IgD-negative memory B cell (primary cell): ENCODE results near the gene SLIT3. TPM values are rescaled to one million over a fixed set of nuclear protein-coding genes. Genes with fewer than 3 reads are reported as not detected.

Experiments used
- H3K27ac Mint-ChIP-seq, 3 donors: one replicate each; pipeline ENCODE4 v1.8.0; 2020 to 2022; ENCODE audit warnings: mild to moderate bottlenecking in 3 of 3, mixed read lengths in 3 of 3, moderate library complexity in 1 of 3
- H3K27me3 Mint-ChIP-seq: one replicate; pipeline ENCODE4 v1.8.0; 2021; ENCODE audit warnings: mixed read lengths
- H3K36me3 Mint-ChIP-seq: one replicate; pipeline ENCODE4 v1.8.0; 2020; ENCODE audit warnings: mild to moderate bottlenecking, mixed read lengths
- H3K4me1 Mint-ChIP-seq, 3 donors: one replicate each; pipeline ENCODE4 v1.8.0; 2020 to 2022; ENCODE audit warnings: mixed read lengths in 3 of 3, mild to moderate bottlenecking in 1 of 3
- H3K4me3 Mint-ChIP-seq, 4 donors: one replicate each; pipeline ENCODE4 v1.8.0; 2020 to 2022; ENCODE audit warnings: mild to moderate bottlenecking in 4 of 4, mixed read lengths in 4 of 4, moderate library complexity in 3 of 4
- H3K9me3 Mint-ChIP-seq, 3 donors: one replicate each; pipeline ENCODE4 v1.8.0; 2020 to 2021; ENCODE audit warnings: mixed read lengths in 3 of 3, mild to moderate bottlenecking in 1 of 3
- polyA plus RNA-seq: library from polyadenylated mRNA; unstranded; fragments of 300-500 nt; fragmentation: Illumina TruSeq; gene quantifications from one replicate; pipeline ENCODE4 v1.2.3, GENCODE V29; 2021

Gene SLIT3
- polyA plus RNA-seq, 1 donor from 2014 or later: not detected

- H3K27ac Mint-ChIP-seq: no peak overlapping the region
- H3K36me3 Mint-ChIP-seq: no peaks in the 10 kb centered on the region
- H3K4me1 Mint-ChIP-seq: peaks cover 0 to 8% (median 4%) of the 10 kb centered on the region in 3 donors
- no peak overlapping the region for H3K4me3 Mint-ChIP-seq
- no peaks in the 10 kb centered on the region for H3K9me3 Mint-ChIP-seq
- H3K27me3 Mint-ChIP-seq: peaks cover 4% of the 10 kb centered on the region
These were observed 308.3 kb downstream of the SLIT3 start for GRCh38 chr5:168992687-168993086.

DNA sequence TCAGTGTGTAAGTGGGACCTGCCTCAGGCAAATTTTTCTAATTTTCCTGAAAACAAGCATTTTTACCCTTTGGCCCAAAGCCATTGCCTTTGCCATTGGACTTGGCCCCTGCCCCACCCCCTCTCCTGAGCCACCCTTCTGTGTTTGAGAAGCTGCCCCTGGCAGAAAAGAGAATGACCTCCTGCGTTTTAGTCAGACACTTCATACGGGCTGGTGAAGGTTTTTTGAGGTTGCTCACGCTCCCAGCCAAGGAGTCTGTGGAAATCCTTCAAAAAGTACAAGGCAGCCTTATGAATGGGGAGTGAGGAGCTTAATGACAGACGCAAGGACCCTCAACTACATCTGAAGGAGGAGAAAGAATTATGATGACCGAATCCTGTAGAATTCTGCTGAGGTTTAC, 308.9 kb downstream of the SLIT3 start:
- Mint-ChIP-seq H3K36me3 (no peaks in the 10 kb centered on the region), H3K4me1 (peaks cover 0 to 8% (median 6%) of the 10 kb centered on the region in 3 donors), H3K4me3 (no peak overlapping the region), H3K27me3 (peaks cover 4% of the 10 kb centered on the region), H3K27ac (no peak overlapping the region), H3K9me3 (no peaks in the 10 kb centered on the region)

DNA sequence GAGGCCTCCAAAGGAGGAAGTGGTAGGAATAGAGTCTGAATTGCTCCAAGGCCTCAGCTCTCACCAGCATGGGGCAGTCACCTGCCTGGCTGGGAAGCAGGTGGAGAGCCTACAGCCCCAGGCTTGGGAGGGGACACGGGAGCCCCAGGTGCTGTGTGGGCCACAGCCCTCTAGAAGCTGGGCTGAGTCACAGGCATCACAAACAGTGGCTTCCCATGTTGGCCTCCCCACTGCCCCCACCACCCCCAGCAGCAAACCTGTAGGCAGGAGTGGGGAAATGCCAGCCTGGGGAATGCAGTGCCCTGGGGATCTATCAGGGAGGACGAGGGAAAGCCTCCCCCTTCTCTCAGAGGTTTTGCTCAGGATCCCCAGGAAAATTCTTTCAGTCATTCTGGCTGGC, 309.6 kb downstream of the SLIT3 start:
- no peaks in the 10 kb centered on the region for H3K9me3 Mint-ChIP-seq
- no peaks in the 10 kb centered on the region for H3K36me3 Mint-ChIP-seq
- H3K27ac Mint-ChIP-seq: no peak overlapping the region
- peaks cover 1% of the 10 kb centered on the region for H3K27me3 Mint-ChIP-seq
- H3K4me1 Mint-ChIP-seq: peaks cover 0 to 8% (median 6%) of the 10 kb centered on the region in 3 donors
- H3K4me3 Mint-ChIP-seq: no peak overlapping the region

DNA sequence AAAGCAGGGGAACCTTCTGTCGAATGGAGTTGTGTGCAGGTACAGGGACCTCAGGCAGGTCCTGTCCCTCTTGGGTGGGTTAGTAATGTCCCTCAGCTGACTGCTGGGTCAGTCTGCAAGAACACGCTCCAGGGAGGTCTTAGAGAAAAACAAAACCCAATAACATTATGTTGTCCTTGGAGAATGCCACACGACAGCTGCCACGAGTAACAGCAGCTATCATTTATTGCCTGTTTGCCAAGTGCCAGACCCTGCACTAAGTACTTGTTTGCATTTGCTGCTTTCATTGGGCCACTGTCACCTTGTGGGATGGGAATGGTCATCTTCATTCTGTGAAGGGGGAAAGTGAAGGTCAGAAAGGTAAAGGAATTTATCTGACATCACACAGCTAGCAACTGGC, 310.3 kb downstream of the SLIT3 start:
- Mint-ChIP-seq H3K4me1 (peaks cover 0 to 8% (median 6%) of the 10 kb centered on the region in 3 donors), H3K27me3 (peaks cover 1% of the 10 kb centered on the region), H3K27ac (no peak overlapping the region), H3K4me3 (no peak overlapping the region), H3K9me3 (no peaks in the 10 kb centered on the region), H3K36me3 (no peaks in the 10 kb centered on the region)

- peaks cover 0 to 8% (median 6%) of the 10 kb centered on the region in 3 donors for H3K4me1 Mint-ChIP-seq
- no peak overlapping the region for H3K4me3 Mint-ChIP-seq
- no peaks in the 10 kb centered on the region for H3K36me3 Mint-ChIP-seq
- peaks cover 4% of the 10 kb centered on the region for H3K27me3 Mint-ChIP-seq
- H3K27ac Mint-ChIP-seq: no peak overlapping the region
- no peaks in the 10 kb centered on the region for H3K9me3 Mint-ChIP-seq
These were observed 311.0 kb downstream of the SLIT3 start for GRCh38 chr5:168989731-168990505.

- Mint-ChIP-seq H3K4me3 (no peak overlapping the region), H3K4me1 (peaks cover 0 to 8% (median 6%) of the 10 kb centered on the region in 3 donors), H3K36me3 (no peaks in the 10 kb centered on the region), H3K27ac (no peak overlapping the region), H3K27me3 (peaks cover 4% of the 10 kb centered on the region), H3K9me3 (no peaks in the 10 kb centered on the region)
These were observed 312.2 kb downstream of the SLIT3 start for GRCh38 chr5:168988699-168989098.

GRCh38 chr5:168987543-168988300, 313.2 kb downstream of the SLIT3 start:
- H3K27ac Mint-ChIP-seq: no peak overlapping the region
- H3K4me1 Mint-ChIP-seq: peaks cover 0 to 8% (median 6%) of the 10 kb centered on the region in 3 donors
- H3K9me3 Mint-ChIP-seq: no peaks in the 10 kb centered on the region
- peaks cover 3% of the 10 kb centered on the region for H3K27me3 Mint-ChIP-seq
- no peaks in the 10 kb centered on the region for H3K36me3 Mint-ChIP-seq
- H3K4me3 Mint-ChIP-seq: no peak overlapping the region

GRCh38 chr5:168985454-168985853, 315.5 kb downstream of the SLIT3 start:
- no peaks in the 10 kb centered on the region for H3K36me3 Mint-ChIP-seq
- peaks cover 3% of the 10 kb centered on the region for H3K27me3 Mint-ChIP-seq
- peaks cover 0 to 8% (median 6%) of the 10 kb centered on the region in 3 donors for H3K4me1 Mint-ChIP-seq
- H3K4me3 Mint-ChIP-seq: no peak overlapping the region
- H3K27ac Mint-ChIP-seq: no peak overlapping the region
- no peaks in the 10 kb centered on the region for H3K9me3 Mint-ChIP-seq

GRCh38 chr5:168984135-168984675, 316.7 kb downstream of the SLIT3 start:
- Mint-ChIP-seq H3K27ac (no peak overlapping the region), H3K4me3 (no peak overlapping the region), H3K9me3 (no peaks in the 10 kb centered on the region), H3K36me3 (no peaks in the 10 kb centered on the region), H3K27me3 (peaks cover 3% of the 10 kb centered on the region), H3K4me1 (peaks cover 0 to 2% (median under 1%) of the 10 kb centered on the region in 3 donors)

DNA sequence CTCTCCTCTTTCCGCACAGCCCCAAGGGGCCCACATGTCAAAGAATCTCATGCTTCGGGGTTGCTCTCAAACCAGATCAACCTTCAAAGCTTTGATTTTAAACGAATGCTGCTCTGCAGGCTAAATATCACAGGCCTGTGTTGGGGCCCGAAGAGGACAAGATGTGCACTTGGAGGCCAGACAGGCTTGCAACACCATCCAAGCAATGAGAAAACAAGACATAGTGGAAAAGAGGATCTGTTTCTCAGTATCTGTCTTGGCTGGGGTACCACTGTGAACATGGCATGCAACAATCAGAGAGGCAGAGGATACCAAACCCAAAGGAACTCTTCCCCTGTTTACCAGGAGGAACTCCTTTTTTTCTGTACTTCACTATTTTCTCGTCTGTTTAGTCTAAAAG, 321.8 kb downstream of the SLIT3 start:
- Mint-ChIP-seq H3K27me3 (peaks cover 4% of the 10 kb centered on the region), H3K36me3 (peaks cover 3% of the 10 kb centered on the region), H3K9me3 (no peaks in the 10 kb centered on the region), H3K27ac (no peak overlapping the region), H3K4me1 (no peaks in the 10 kb centered on the region), H3K4me3 (no peak overlapping the region)

- H3K27ac Mint-ChIP-seq: no peak overlapping the region
- no peaks in the 10 kb centered on the region for H3K4me1 Mint-ChIP-seq
- peaks cover 5% of the 10 kb centered on the region for H3K27me3 Mint-ChIP-seq
- H3K36me3 Mint-ChIP-seq: peaks cover 3% of the 10 kb centered on the region
- no peak overlapping the region for H3K4me3 Mint-ChIP-seq
- H3K9me3 Mint-ChIP-seq: no peaks in the 10 kb centered on the region
These were observed 322.4 kb downstream of the SLIT3 start for GRCh38 chr5:168978500-168978899.

DNA sequence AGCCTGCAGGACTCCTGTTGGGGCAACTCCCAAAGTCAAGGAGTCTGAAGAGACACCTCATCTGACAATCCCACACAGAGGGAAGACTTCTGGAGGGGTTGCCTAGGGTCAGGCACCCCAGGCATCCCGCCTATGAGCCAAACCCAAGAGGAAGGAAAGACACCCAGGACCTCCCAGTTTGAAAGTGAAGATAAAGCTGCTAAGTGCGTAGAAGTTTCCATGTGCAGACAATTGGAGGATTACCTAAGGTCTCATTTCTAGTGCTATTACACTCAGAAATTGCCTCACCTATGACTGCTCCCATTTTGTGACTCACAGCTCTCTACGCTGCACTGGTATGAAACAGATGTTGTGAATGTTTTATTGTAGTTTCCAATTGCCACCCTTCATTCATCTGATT, 322.9 kb downstream of the SLIT3 start:
- Mint-ChIP-seq H3K9me3 (no peaks in the 10 kb centered on the region), H3K4me3 (no peak overlapping the region), H3K27ac (no peak overlapping the region), H3K36me3 (peaks cover 3% of the 10 kb centered on the region), H3K4me1 (no peaks in the 10 kb centered on the region), H3K27me3 (peaks cover 8% of the 10 kb centered on the region)

DNA sequence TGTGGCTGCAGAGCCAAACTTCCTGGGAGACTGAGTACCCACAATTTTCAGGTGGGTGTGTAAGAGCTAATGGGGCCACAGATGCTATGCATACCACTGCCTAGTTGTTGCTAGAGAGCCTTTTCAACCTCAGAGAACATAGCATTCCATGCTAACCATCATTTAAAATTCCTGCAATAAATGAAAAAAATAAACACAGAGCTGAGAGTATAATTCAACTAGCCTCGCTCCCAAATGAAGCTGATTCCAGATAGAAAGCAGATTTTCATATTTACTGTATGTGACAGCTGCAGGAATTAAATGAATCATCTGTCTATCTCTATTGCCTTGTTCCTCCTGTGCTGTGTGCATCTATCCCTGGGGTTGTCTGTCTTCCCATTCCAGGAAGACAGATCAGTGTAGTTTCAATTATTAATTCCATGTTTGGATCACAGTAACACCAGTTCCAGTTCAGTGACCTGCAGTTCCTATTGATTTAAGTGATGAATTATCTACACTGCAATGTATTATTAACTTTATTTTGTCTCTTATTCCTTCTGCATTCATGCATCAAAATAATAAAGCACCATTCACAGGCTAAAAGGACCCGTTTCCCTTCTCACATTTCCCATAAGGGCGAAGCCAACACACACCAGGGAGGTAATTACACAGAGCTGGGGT, 324.5 kb downstream of the SLIT3 start:
- H3K27ac Mint-ChIP-seq: no peak overlapping the region
- H3K27me3 Mint-ChIP-seq: peaks cover 8% of the 10 kb centered on the region
- peaks cover 3% of the 10 kb centered on the region for H3K36me3 Mint-ChIP-seq
- no peaks in the 10 kb centered on the region for H3K4me1 Mint-ChIP-seq
- H3K4me3 Mint-ChIP-seq: no peak overlapping the region
- no peaks in the 10 kb centered on the region for H3K9me3 Mint-ChIP-seq

GRCh38 chr5:168975331-168975730, 325.6 kb downstream of the SLIT3 start:
- Mint-ChIP-seq H3K4me3 (no peak overlapping the region), H3K36me3 (peaks cover 3% of the 10 kb centered on the region)

DNA sequence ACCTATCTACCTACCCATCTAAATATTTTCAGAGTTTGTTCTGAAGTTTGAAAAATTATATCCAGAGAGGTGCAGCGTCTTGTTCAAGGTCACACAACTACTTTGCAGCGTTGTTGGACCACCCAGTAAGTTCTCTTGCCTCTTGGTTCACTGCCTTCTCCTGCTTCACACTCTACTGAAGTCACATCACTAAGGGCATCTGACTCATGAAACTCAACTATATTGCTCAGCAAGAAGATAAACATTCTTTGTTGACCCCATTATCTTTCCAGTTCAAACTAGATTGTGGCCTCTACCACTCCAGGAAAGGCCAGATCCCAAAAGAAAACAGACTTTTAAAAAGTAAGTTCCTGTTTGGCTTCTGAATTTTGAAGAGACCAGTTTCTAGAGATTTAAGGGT, 326.9 kb downstream of the SLIT3 start:
- peaks cover 11% of the 10 kb centered on the region for H3K27me3 Mint-ChIP-seq
- H3K9me3 Mint-ChIP-seq: no peaks in the 10 kb centered on the region
- H3K4me1 Mint-ChIP-seq: no peaks in the 10 kb centered on the region
- H3K36me3 Mint-ChIP-seq: peaks cover 3% of the 10 kb centered on the region
- no peak overlapping the region for H3K27ac Mint-ChIP-seq
- H3K4me3 Mint-ChIP-seq: no peak overlapping the region

More at GRCh38 chr5:168975331-168975730, 325.6 kb downstream of the SLIT3 start:
- Mint-ChIP-seq H3K4me1 (no peaks in the 10 kb centered on the region), H3K27me3 (peaks cover 10% of the 10 kb centered on the region), H3K27ac (no peak overlapping the region), H3K9me3 (no peaks in the 10 kb centered on the region)
